Measurements from ENCODE around the gene CEP70. TPM values are rescaled to one million over a fixed set of nuclear protein-coding genes. Genes with fewer than 3 reads are reported as not detected.
"Not testable (repeated sequence)": the region's sequence is repeated elsewhere in the genome, so short reads cannot be mapped to it uniquely, and the experiment has no call there.

CEP70 gene
- total RNA-seq, 2 experiments from 2014 or later, result 16.3 to 20.4 TPM

GRCh38 chr3:138549179-138549977 lies 44.7 kb downstream of the CEP70 start:
- Mint-ChIP-seq H3K4me1 (ENCODE audit: low read depth) (peaks cover 4% of the 10 kb centered on the region), H3K27ac (no peak overlapping the region), H3K4me3 (no peak overlapping the region), H3K36me3 (ENCODE audit: low read depth) (peaks cover 74% of the 10 kb centered on the region), H3K27me3 (ENCODE audit: low read depth) (no peaks in the 10 kb centered on the region), H3K9me3 (peaks cover 43% of the 10 kb centered on the region)
- intact Hi-C loops (cut with micrococcal nuclease), result no loop called here
- DNase-seq, result no peak
- CTCF ChIA-PET, result interaction anchor here (1.1 kb wide), 1 partner anchor 22 kb away, joined by 3 read pairs; no protein-coding TSS in a partner anchor

GRCh38 chr3:138547342-138547975 lies 46.6 kb downstream of the CEP70 start:
- Mint-ChIP-seq H3K27me3 (ENCODE audit: low read depth) (no peaks in the 10 kb centered on the region), H3K36me3 (ENCODE audit: low read depth) (peaks cover 78% of the 10 kb centered on the region), H3K4me1 (ENCODE audit: low read depth) (no peaks in the 10 kb centered on the region), H3K4me3 (no peak overlapping the region), H3K9me3 (peaks cover 43% of the 10 kb centered on the region), H3K27ac (no peak overlapping the region)
- intact Hi-C loops (cut with micrococcal nuclease), result no loop called here
- DNase-seq, result no peak
- CTCF ChIA-PET, result no interaction called here

GRCh38 chr3:138544546-138544945 lies 49.5 kb downstream of the CEP70 start:
- CTCF ChIA-PET, result no interaction called here
- no peak overlapping the region for H3K4me3 Mint-ChIP-seq
- intact Hi-C loops (cut with micrococcal nuclease), result no loop called here
- no peaks in the 10 kb centered on the region for H3K27me3 Mint-ChIP-seq (ENCODE audit: low read depth)
- peaks cover 83% of the 10 kb centered on the region for H3K36me3 Mint-ChIP-seq (ENCODE audit: low read depth)
- no peak for DNase-seq
- H3K9me3 Mint-ChIP-seq, result peaks cover 52% of the 10 kb centered on the region
- no peak overlapping the region for H3K27ac Mint-ChIP-seq
- no peaks in the 10 kb centered on the region for H3K4me1 Mint-ChIP-seq (ENCODE audit: low read depth)

GRCh38 chr3:138542977-138543376 lies 51.1 kb downstream of the CEP70 start:
- Mint-ChIP-seq H3K36me3 (ENCODE audit: low read depth) (peaks cover 78% of the 10 kb centered on the region), H3K4me3 (no peak overlapping the region), H3K4me1 (ENCODE audit: low read depth) (no peaks in the 10 kb centered on the region), H3K9me3 (peaks cover 51% of the 10 kb centered on the region), H3K27ac (no peak overlapping the region), H3K27me3 (ENCODE audit: low read depth) (no peaks in the 10 kb centered on the region)
- CTCF ChIA-PET, result no interaction called here
- DNase-seq, result no peak
- intact Hi-C loops (cut with micrococcal nuclease), result no loop called here

GRCh38 chr3:138539352-138539751 lies 54.7 kb downstream of the CEP70 start:
- Mint-ChIP-seq H3K4me1 (ENCODE audit: low read depth) (no peaks in the 10 kb centered on the region), H3K27me3 (ENCODE audit: low read depth) (no peaks in the 10 kb centered on the region), H3K9me3 (peaks cover 28% of the 10 kb centered on the region), H3K36me3 (ENCODE audit: low read depth) (peaks cover 57% of the 10 kb centered on the region), H3K4me3 (no peak overlapping the region), H3K27ac (no peak overlapping the region)
- no peak for DNase-seq
- CTCF ChIA-PET, result interaction anchor here (0.7 kb wide), 1 partner anchor 383 kb away, joined by 3 read pairs; no protein-coding TSS in a partner anchor
- intact Hi-C loops (cut with micrococcal nuclease), result no loop called here

- H3K27me3 Mint-ChIP-seq (ENCODE audit: low read depth); CTCF ChIA-PET; DNase-seq; H3K27ac Mint-ChIP-seq; H3K4me1 Mint-ChIP-seq (ENCODE audit: low read depth); H3K4me3 Mint-ChIP-seq; H3K9me3 Mint-ChIP-seq; intact Hi-C loops (cut with micrococcal nuclease): not testable (repeated sequence)
- H3K36me3 Mint-ChIP-seq (ENCODE audit: low read depth), result peaks cover 51% of the 10 kb centered on the region
These were observed 72.6 kb downstream of the CEP70 start for GRCh38 chr3:138521445-138521844.

- H3K36me3 Mint-ChIP-seq (ENCODE audit: low read depth), result peaks cover 9% of the 10 kb centered on the region
- no peaks in the 10 kb centered on the region for H3K27me3 Mint-ChIP-seq (ENCODE audit: low read depth)
- CTCF ChIA-PET, result interaction anchor here (0.7 to 1.6 kb wide), 7 partner anchors 13 to 413 kb away, joined by 3 to 6 read pairs (median 5); no protein-coding TSS in a partner anchor
- intact Hi-C loops (cut with micrococcal nuclease), result loop anchor here (5.0 kb wide), 1 partner anchor 59 kb away; no protein-coding TSS in a partner anchor
- DNase-seq, result peak; percentile 10
- no peak overlapping the region for H3K4me3 Mint-ChIP-seq
- no peaks in the 10 kb centered on the region for H3K9me3 Mint-ChIP-seq
- H3K27ac Mint-ChIP-seq, result no peak overlapping the region
- H3K4me1 Mint-ChIP-seq (ENCODE audit: low read depth), result peaks cover 6% of the 10 kb centered on the region
These were observed 80.8 kb downstream of the CEP70 start for GRCh38 chr3:138513090-138513843.

GRCh38 chr3:138511945-138512344 lies 82.1 kb downstream of the CEP70 start:
- no peak overlapping the region for H3K4me3 Mint-ChIP-seq
- intact Hi-C loops (cut with micrococcal nuclease), result loop anchor here (5.0 kb wide), 1 partner anchor 60 kb away; no protein-coding TSS in a partner anchor
- no peak overlapping the region for H3K27ac Mint-ChIP-seq
- CTCF ChIA-PET, result interaction anchor here (1.0 to 1.5 kb wide), 4 partner anchors 32 to 411 kb away, joined by 3 to 6 read pairs (median 4); no protein-coding TSS in a partner anchor
- DNase-seq, result no peak
- H3K9me3 Mint-ChIP-seq, result no peaks in the 10 kb centered on the region
- H3K27me3 Mint-ChIP-seq (ENCODE audit: low read depth), result no peaks in the 10 kb centered on the region
- peaks cover 6% of the 10 kb centered on the region for H3K4me1 Mint-ChIP-seq (ENCODE audit: low read depth)
- peaks cover 7% of the 10 kb centered on the region for H3K36me3 Mint-ChIP-seq (ENCODE audit: low read depth)

- CTCF ChIA-PET, result no interaction called here
These were observed 84.5 kb downstream of the CEP70 start for GRCh38 chr3:138509586-138509985.

GRCh38 chr3:138507524-138507923 lies 86.5 kb downstream of the CEP70 start:
- intact Hi-C loops (cut with micrococcal nuclease), result no loop called here
- Mint-ChIP-seq H3K4me3 (no peak overlapping the region), H3K36me3 (ENCODE audit: low read depth) (peaks cover 3% of the 10 kb centered on the region), H3K9me3 (no peaks in the 10 kb centered on the region), H3K4me1 (ENCODE audit: low read depth) (no peaks in the 10 kb centered on the region), H3K27ac (no peak overlapping the region), H3K27me3 (ENCODE audit: low read depth) (no peaks in the 10 kb centered on the region)
- CTCF ChIA-PET, result no interaction called here
- DNase-seq, result no peak

More at GRCh38 chr3:138509586-138509985, 84.5 kb downstream of the CEP70 start:
- intact Hi-C loops (cut with micrococcal nuclease), result no loop called here
- no peaks in the 10 kb centered on the region for H3K27me3 Mint-ChIP-seq (ENCODE audit: low read depth)
- DNase-seq, result no peak
- H3K4me1 Mint-ChIP-seq (ENCODE audit: low read depth), result peaks cover 6% of the 10 kb centered on the region
- no peak overlapping the region for H3K27ac Mint-ChIP-seq
- no peak overlapping the region for H3K4me3 Mint-ChIP-seq
- peaks cover 3% of the 10 kb centered on the region for H3K36me3 Mint-ChIP-seq (ENCODE audit: low read depth)
- H3K9me3 Mint-ChIP-seq, result no peaks in the 10 kb centered on the region

GRCh38 chr3:138498991-138499390 lies 95.1 kb downstream of the CEP70 start:
- Mint-ChIP-seq H3K9me3 (no peaks in the 10 kb centered on the region), H3K4me1 (ENCODE audit: low read depth) (peaks cover 3% of the 10 kb centered on the region), H3K27me3 (ENCODE audit: low read depth) (no peaks in the 10 kb centered on the region), H3K36me3 (ENCODE audit: low read depth) (peaks cover 16% of the 10 kb centered on the region), H3K4me3 (no peak overlapping the region), H3K27ac (no peak overlapping the region)
- CTCF ChIA-PET, result no interaction called here
- no peak for DNase-seq
- intact Hi-C loops (cut with micrococcal nuclease), result no loop called here

GRCh38 chr3:138497851-138498250 lies 96.2 kb downstream of the CEP70 start:
- peaks cover 3% of the 10 kb centered on the region for H3K4me1 Mint-ChIP-seq (ENCODE audit: low read depth)
- H3K27me3 Mint-ChIP-seq (ENCODE audit: low read depth), result no peaks in the 10 kb centered on the region
- H3K9me3 Mint-ChIP-seq, result no peaks in the 10 kb centered on the region
- no peak overlapping the region for H3K27ac Mint-ChIP-seq
- no peak overlapping the region for H3K4me3 Mint-ChIP-seq
- DNase-seq, result no peak
- CTCF ChIA-PET, result interaction anchor here (0.6 to 1.2 kb wide), 2 partner anchors 19 to 443 kb away, joined by 3 read pairs; no protein-coding TSS in a partner anchor
- peaks cover 23% of the 10 kb centered on the region for H3K36me3 Mint-ChIP-seq (ENCODE audit: low read depth)
- intact Hi-C loops (cut with micrococcal nuclease), result no loop called here
